ENCODE results near the gene P3R3URF. TPM values are rescaled to one million over a fixed set of nuclear protein-coding genes. Genes with fewer than 3 reads are reported as not detected.

Gene P3R3URF
- total and polyA plus RNA-seq, 9 donors = not detected

GRCh38 chr1:46148318-46148717 is 28.0 kb downstream of the P3R3URF start:
- Histone ChIP-seq H3K4me3 (no peak overlapping the region), H3K36me3 (no peaks in the 10 kb centered on the region), H3K9me3 (no peaks in the 10 kb centered on the region), H3K4me1 (ENCODE audit: insufficient read depth) (no peaks in the 10 kb centered on the region), H3K27ac (no peak overlapping the region), H3K27me3 (no peaks in the 10 kb centered on the region)
- TF ChIP-seq EP300 (IDR thresholded peaks at IDR 0.05) (no peak), CTCF (IDR thresholded peaks at IDR 0.05) (no peak), POLR2A (IDR thresholded peaks at IDR 0.05) (no peak)
- intact Hi-C loops (cut with DNase I) = no loop called here
- no peak for DNase-seq
- 62 to 76% (median 65%) methylated on average over 2 of the region's 2 CpGs for WGBS, 3 donors

- Histone ChIP-seq H3K27ac (no peak overlapping the region), H3K27me3 (no peaks in the 10 kb centered on the region), H3K4me3 (no peak overlapping the region), H3K36me3 (no peaks in the 10 kb centered on the region), H3K9me3 (no peaks in the 10 kb centered on the region), H3K4me1 (ENCODE audit: insufficient read depth) (peaks cover 3% of the 10 kb centered on the region)
- 7 to 15% (median 10%) methylated on average over 3 of the region's 3 CpGs for WGBS, 3 donors
- intact Hi-C loops (cut with DNase I) = no loop called here
- DNase-seq = no peak
- no peak for TF ChIP-seq CTCF (IDR thresholded peaks at IDR 0.05)
- TF ChIP-seq POLR2A (IDR thresholded peaks at IDR 0.05) = no peak
- no peak for TF ChIP-seq EP300 (IDR thresholded peaks at IDR 0.05)
Observed at GRCh38 chr1:46137916-46138315, 38.4 kb downstream of the P3R3URF start.

- H3K4me1 ChIP-seq (ENCODE audit: insufficient read depth) = peaks cover 3% of the 10 kb centered on the region
- H3K9me3 ChIP-seq = no peaks in the 10 kb centered on the region
- no peak for DNase-seq
- H3K27me3 ChIP-seq = no peaks in the 10 kb centered on the region
- no peak overlapping the region for H3K4me3 ChIP-seq
- intact Hi-C loops (cut with DNase I) = no loop called here
- no peak overlapping the region for H3K27ac ChIP-seq
- TF ChIP-seq EP300 (IDR thresholded peaks at IDR 0.05) (no peak), CTCF (IDR thresholded peaks at IDR 0.05) (no peak), POLR2A (IDR thresholded peaks at IDR 0.05) (no peak)
- no peaks in the 10 kb centered on the region for H3K36me3 ChIP-seq
Observed at GRCh38 chr1:46136711-46137110, 39.6 kb downstream of the P3R3URF start.

DNA sequence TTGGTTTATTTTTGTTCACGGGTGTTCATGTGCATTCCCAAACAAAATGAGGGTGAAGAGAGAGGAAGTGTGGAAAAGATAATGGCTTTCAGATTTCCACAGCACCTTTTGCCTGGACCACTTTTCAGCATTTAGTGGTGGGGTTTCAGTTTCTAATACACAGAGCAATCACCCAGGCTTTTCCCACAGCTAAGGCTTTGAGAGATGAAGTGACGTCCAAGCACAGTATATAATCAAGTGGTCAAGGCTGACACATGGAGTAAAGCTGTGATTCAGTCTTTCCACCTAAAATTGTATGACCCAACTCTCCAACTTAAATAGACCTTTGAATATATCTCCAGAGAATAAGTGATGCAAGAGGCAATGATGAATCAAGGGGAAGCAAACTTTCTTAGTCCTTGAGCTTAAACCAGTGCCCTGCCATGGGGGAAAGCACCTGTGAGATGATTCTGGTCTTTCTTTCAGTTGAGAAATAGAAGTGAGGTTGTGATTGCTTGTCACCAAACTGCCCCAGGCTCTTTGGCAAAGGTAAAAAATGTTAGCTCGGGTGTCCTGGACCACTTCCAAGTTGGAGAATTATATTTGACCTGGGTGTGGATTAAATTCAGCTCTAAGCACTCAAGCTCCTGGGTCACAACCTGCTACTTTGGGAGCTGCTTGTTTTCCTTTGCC is 41.5 kb downstream of the P3R3URF start:
- Histone ChIP-seq H3K27me3 (no peaks in the 10 kb centered on the region), H3K36me3 (no peaks in the 10 kb centered on the region), H3K4me3 (no peak overlapping the region), H3K9me3 (no peaks in the 10 kb centered on the region), H3K4me1 (ENCODE audit: insufficient read depth) (peaks cover 3% of the 10 kb centered on the region), H3K27ac (no peak overlapping the region)
- DNase-seq = no peak
- intact Hi-C loops (cut with DNase I) = no loop called here
- TF ChIP-seq POLR2A (IDR thresholded peaks at IDR 0.05) (no peak), CTCF (IDR thresholded peaks at IDR 0.05) (no peak), EP300 (IDR thresholded peaks at IDR 0.05) (no peak)
- 44 to 53% (median 51%) methylated on average over 3 of the region's 3 CpGs for whole genome bisulfite sequencing, 3 donors

Data from ovary (tissue), 9 donors.